Fibroblast of the aortic adventitia (primary cell): ENCODE measurements around the gene RUNDC3A. TPM values are rescaled to one million over a fixed set of nuclear protein-coding genes. Genes with fewer than 3 reads are reported as not detected.

Experiments
- DNase-seq: peaks from one replicate; pipeline ENCODE4 v3.0.0-alpha.2; 2010; ENCODE audit warnings: low read depth
- H3K4me3 ChIP-seq: 2 replicates; pipeline ENCODE4 v1.5.1; 2011; ENCODE audit warnings: low read depth, mild to moderate bottlenecking, control low read depth, low read length, moderate library complexity
- total RNA-seq: library from RNA; depleted of rRNA; stranded (reverse); fragments of >200 nt; gene quantifications from 2 replicates; pipeline ENCODE4 v1.2.3, GENCODE V29; 2012; ENCODE audit warnings: low replicate concordance
- TF ChIP-seq, protein P1 (sequence below): IDR thresholded peaks from 2 replicates; pipeline ENCODE4 v1.5.1; 2011; ENCODE audit warnings: mild to moderate bottlenecking, low read length, control low read depth, inconsistent platforms; ENCODE audit not compliant: insufficient read depth

RUNDC3A gene
- total RNA-seq, 1 donor = not detected

DNA sequence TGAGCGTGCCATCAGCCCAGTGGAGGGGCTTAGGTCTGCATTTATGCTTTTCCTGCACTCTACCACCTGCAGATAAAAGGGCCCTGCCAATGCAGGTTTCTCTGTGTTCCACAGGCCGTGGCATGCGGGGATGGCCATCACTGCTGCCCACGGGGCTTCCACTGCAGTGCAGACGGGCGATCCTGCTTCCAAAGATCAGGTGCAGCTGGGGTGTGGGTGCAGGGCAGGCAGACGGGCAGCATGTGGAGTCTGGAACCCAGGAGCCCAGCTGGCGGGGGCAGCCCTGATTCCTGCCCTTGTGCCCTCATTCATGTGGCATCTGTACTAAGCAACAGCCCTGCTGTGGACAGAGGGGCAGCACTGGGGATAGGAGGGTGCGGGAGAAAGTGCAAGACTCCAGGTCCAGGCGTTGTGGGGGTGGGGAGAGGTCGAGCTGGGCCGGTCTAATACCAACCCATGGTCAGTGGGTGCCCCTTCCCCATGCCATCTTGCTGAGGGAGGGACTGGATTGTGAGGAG lies 41.2 kb downstream of the RUNDC3A start:
- TF ChIP-seq, protein P1, sequence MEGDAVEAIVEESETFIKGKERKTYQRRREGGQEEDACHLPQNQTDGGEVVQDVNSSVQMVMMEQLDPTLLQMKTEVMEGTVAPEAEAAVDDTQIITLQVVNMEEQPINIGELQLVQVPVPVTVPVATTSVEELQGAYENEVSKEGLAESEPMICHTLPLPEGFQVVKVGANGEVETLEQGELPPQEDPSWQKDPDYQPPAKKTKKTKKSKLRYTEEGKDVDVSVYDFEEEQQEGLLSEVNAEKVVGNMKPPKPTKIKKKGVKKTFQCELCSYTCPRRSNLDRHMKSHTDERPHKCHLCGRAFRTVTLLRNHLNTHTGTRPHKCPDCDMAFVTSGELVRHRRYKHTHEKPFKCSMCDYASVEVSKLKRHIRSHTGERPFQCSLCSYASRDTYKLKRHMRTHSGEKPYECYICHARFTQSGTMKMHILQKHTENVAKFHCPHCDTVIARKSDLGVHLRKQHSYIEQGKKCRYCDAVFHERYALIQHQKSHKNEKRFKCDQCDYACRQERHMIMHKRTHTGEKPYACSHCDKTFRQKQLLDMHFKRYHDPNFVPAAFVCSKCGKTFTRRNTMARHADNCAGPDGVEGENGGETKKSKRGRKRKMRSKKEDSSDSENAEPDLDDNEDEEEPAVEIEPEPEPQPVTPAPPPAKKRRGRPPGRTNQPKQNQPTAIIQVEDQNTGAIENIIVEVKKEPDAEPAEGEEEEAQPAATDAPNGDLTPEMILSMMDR = no peak
- no peak for DNase-seq
- no peak overlapping the region for H3K4me3 ChIP-seq

DNA sequence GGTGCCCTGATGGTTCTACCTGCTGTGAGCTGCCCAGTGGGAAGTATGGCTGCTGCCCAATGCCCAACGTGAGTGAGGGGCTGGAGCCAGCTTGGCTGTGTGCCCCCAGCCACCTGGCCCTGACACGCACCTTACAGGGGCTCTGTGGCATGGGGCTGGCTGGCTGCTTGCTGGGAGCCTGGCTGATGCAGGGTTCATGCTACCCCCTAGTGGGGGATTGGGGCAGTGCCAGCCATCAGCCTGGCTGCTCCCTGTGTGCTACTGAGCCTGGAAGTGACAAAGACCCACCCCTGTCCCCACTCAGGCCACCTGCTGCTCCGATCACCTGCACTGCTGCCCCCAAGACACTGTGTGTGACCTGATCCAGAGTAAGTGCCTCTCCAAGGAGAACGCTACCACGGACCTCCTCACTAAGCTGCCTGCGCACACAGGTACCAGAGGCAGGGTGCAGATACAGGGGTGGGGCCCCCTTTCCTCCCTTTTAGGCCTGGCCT lies 42.4 kb downstream of the RUNDC3A start:
- peak; percentile 51 for DNase-seq
- TF ChIP-seq, protein P1 = peak; percentile 80
- no peak overlapping the region for H3K4me3 ChIP-seq

DNA sequence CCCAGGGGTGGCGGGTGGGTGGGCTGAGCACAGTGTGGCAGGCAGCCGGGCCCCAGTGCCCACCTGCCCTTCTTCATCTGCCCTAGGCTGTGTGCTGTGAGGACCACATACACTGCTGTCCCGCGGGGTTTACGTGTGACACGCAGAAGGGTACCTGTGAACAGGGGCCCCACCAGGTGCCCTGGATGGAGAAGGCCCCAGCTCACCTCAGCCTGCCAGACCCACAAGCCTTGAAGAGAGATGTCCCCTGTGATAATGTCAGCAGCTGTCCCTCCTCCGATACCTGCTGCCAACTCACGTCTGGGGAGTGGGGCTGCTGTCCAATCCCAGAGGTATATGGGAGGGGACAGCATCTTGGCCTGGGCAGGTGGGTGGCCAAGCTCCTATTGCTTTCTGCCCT lies 43.1 kb downstream of the RUNDC3A start:
- DNase-seq = no peak
- TF ChIP-seq, protein P1 = no peak
- no peak overlapping the region for H3K4me3 ChIP-seq

DNA sequence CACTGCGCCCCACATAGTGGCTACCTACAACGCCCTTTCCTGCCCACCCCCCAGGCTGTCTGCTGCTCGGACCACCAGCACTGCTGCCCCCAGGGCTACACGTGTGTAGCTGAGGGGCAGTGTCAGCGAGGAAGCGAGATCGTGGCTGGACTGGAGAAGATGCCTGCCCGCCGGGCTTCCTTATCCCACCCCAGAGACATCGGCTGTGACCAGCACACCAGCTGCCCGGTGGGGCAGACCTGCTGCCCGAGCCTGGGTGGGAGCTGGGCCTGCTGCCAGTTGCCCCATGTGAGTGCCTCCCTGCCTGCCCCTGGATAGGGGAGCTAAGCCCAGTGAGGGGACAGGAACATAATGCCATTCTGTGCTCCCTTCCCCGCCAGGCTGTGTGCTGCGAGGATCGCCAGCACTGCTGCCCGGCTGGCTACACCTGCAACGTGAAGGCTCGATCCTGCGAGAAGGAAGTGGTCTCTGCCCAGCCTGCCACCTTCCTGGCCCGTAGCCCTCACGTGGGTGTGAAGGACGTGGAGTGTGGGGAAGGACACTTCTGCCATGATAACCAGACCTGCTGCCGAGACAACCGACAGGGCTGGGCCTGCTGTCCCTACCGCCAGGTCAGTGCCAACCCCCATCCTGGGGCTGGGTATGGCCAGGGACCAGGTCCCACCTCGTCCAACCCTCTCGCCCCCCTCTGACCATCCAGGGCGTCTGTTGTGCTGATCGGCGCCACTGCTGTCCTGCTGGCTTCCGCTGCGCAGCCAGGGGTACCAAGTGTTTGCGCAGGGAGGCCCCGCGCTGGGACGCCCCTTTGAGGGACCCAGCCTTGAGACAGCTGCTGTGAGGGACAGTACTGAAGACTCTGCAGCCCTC lies 43.8 kb downstream of the RUNDC3A start:
- TF ChIP-seq, protein P1 = no peak
- DNase-seq = no peak
- H3K4me3 ChIP-seq = no peak overlapping the region

DNA sequence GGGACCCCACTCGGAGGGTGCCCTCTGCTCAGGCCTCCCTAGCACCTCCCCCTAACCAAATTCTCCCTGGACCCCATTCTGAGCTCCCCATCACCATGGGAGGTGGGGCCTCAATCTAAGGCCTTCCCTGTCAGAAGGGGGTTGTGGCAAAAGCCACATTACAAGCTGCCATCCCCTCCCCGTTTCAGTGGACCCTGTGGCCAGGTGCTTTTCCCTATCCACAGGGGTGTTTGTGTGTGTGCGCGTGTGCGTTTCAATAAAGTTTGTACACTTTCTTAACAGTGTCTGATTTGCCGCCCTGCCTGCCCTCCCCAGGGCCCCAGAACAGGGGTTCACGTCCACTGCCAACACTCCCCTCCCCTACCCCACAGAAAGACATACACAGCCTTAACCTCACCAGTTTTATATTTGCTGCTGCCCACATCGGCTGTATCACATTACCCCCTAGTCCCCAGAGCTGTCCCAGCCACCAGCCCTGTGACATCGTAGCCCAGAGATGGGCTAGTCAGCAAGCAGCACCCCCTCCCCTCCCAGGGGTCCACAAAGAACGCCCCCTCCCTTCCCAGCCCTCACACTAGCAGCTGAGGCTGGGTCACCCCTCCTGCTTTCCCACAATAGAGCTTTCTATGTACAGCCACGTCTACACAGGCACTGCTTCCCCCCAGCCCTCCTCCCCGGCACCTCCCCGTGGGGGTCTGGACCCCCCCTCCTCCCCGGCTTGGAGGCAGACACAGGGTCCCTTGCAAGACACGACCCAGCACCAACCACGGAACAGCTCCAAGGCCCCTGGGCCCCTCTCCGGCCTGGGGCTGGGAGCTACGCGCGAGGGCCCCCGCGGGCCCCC lies 44.6 kb downstream of the RUNDC3A start:
- TF ChIP-seq, protein P1 = no peak
- no peak overlapping the region for H3K4me3 ChIP-seq
- no peak for DNase-seq

DNA sequence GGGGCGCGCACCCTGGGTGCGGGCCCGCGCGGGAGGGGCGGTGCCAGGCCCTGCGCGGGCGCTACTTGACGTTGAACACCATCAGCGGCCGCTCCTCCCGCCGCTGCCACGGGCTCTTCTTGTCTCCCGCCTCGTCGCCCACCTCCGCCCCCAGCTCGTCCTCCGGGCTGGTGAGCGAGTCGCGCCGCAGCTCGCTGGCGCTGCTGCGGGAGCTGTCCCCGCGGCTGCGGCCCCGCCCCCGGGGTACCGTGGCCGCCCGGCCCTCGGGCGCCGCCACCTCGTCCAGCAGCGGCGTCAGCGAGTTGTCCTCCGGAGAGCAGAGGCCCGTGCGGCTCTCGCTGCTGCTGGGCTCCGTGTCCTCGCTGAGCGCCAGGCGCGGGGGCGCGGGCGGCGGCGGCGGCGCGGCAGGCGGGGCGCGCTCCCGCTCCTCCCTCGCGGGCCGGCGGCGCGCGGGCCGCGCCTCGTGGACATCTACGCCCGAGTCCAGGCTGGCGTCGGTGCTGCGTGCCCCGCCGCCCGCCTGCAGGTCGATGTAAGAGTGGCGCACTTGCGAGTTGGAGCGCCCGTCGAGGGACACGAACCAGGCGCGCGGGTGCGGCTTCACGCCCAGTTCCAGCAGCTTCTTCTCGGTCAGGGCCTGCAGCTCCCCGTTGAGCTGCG lies 45.4 kb downstream of the RUNDC3A start:
- TF ChIP-seq, protein P1 = no peak
- DNase-seq = no peak

More for the DNA sequence above, 45.4 kb downstream of the RUNDC3A start:
- H3K4me3 ChIP-seq = peak overlapping the region; percentile 13
